ENCODE measurements around the gene PALLD.

PALLD gene

GRCh38 chr4:168560184-168561180, 63.6 kb downstream of the PALLD start:
- no peak for DNase-seq

- no peak for DNase-seq
These were observed 65.3 kb downstream of the PALLD start for GRCh38 chr4:168562041-168562571.

GRCh38 chr4:168564023-168564422, 67.2 kb downstream of the PALLD start:
- DNase-seq, result no peak

- DNase-seq, result no peak
These were observed 68.3 kb downstream of the PALLD start for GRCh38 chr4:168565130-168565529.

GRCh38 chr4:168566726-168567125, 69.9 kb downstream of the PALLD start:
- DNase-seq, result no peak

DNA sequence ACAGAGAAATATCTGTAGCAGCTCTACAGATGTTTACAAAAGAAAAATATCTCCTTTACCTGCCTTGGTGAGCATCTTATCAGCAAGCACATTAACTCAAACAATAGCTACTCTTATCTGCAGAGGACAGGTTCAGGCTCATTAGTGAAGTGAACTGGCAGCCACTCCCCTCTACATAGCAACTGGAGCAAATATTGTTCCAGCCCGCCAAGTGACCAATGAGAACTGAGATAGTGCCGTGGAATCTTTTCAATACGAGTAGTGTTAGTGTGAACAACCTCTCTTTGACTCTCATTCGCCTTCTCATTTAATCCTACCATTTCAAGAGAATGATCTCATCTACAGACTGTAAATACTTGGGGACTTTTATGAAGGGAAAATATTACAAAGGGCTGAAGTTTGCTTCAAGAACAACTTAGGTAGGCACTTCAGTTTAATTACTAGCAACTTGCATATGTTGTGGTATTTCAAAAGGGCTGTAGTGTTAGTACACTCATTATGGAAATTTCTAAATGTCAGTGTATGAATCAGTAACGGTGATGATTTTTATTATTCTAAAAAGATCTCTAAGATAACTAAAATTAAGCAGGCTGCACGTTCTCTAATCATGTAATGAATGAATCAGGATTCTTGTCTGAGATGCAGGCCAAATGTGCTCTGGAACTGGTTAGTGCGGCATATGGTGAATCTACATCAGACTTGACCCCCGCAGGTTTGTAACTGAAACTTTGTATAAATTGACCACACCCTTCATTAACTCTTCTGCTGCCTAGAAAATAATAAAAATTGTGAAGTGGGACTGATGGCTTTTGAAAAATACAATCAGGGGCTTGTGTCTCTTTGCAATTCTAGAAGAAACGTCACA, 72.4 kb downstream of the PALLD start:
- peak; percentile 86 for DNase-seq

- no peak for DNase-seq
These were observed 73.1 kb downstream of the PALLD start for GRCh38 chr4:168569931-168570276.

- no peak for DNase-seq
These were observed 73.6 kb downstream of the PALLD start for GRCh38 chr4:168570466-168570865.

GRCh38 chr4:168572002-168572401, 75.2 kb downstream of the PALLD start:
- no peak for DNase-seq

DNA sequence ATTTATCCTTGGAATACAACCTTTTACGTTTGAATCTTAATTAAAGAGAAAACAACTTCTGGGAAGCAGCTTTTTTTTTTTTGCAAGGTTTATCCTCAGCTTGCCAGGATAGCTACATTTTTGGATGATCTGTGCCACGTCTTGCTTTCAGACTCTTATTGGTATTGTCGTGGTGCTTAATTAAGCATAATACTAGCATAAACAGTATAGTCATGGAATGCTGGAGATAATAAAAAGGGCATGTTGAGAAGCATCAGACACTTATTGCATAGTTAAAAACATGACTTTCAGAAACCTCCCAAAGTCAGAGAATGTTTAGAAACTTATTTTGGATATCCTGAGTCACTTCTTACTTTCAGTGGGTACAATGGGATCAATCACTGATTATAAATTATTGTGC, 77.0 kb downstream of the PALLD start:
- DNase-seq, result no peak

- DNase-seq, result no peak
These were observed 77.9 kb downstream of the PALLD start for GRCh38 chr4:168574581-168575295.

DNA sequence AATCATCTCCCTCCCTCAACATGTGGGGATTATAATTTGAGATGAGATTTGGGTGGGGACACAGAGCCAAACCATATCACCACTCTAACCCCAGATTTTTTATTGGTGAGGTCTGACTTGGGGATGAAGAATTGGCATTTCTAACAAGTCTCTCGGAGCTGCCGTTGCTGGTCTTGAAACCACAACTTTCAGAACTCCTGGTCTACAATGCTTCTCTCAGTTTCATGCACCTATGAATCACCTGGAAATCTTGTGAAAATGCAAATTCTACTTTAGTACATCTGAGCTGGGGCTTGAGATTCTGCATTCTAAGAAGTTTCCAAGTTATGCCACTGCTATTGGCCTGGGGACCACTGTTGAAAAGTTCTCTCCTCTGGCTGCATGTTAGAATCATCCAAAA, 78.6 kb downstream of the PALLD start:
- no peak for DNase-seq

DNA sequence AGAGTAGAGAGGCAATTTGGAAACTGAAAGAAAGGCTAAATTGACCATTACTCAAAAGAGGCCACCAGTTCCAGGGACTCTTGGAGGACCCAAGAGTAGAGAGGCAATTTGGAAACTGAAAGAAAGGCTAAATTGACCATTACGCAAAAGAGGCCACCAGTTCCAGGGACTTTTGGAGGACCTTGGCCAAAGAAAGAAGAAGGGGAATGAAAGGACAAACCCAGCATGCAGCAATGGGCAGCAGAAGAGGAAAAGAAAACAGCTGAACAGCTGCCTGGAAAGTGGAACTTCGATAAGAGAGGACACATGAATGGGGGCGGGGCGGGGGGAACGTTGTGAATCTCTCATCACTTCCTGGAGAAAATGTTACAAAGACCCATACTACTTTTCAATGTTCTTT, 80.8 kb downstream of the PALLD start:
- DNase-seq, result no peak

DNA sequence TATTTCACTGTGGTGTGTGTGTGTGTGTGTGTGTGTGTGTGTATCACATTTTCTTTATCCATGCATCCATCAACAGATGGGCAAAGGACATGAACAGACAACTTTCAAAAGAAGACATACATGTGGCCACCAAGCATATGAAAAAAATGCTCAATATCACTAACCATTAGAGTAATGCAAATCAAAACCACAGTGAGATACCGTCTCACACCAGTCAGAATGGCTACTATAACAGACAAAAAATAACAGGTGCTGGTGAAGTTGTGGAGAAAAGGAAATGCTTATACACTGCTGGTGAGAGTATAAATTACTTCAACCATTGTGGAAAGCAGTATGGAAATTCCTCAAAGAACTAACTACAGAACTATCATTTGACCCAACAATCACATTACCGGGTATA, 83.4 kb downstream of the PALLD start:
- DNase-seq, result no peak

DNA sequence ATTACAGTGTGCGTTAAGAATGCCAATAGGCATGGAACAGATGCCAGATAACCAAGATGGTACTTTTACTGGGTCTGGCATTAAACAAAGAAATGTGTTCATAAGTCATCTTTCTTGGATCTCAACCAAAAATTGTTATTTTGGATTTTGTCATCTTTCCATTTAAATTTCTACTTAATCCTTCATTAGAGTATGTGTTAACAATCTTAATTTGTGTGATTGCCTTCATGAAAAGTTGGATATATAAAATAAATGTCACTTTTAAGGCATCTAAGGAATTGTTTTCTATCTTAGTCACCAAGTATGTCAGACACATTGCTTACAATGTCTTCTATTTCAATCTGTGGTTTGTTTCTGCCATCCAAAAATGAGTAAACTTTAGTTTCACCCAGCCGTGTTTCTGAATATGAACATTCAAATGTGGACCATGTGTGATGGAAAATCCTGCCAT, 87.5 kb downstream of the PALLD start:
- no peak for DNase-seq

GRCh38 chr4:168585168-168586091, 88.6 kb downstream of the PALLD start:
- DNase-seq, result no peak

- DNase-seq, result no peak
These were observed 90.1 kb downstream of the PALLD start for GRCh38 chr4:168586926-168587325.

GRCh38 chr4:168587411-168588125, 90.7 kb downstream of the PALLD start:
- DNase-seq, result no peak

DNA sequence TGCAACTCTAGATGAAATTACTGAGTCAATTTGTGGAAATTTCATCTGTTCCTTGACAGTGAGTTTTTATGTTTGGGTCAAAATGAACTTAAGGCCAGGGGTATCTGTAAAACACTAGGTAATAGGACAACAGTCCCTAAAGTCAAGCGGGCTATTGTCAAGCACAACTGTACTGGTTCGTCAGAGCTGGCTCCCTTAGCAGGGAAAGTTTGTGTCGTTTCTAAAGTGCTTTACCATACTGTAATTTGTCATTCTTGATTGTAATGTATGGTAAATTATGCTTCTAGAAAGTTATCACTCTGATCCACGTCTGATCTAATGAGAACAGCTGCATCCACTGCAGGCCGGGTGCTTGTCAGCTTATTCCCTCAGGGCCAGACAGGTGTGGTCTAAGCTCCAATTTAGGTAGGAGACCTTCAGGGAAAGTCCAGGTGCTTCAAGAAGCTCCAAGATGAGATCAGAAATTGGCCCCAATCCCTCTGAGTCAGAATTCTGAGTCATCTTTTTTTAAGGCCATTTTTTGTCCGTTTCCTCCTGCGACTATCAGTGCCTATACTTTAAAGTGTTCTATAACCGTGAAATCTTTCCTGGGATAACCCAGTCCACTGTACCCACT, 92.2 kb downstream of the PALLD start:
- DNase-seq, result no peak

DNA sequence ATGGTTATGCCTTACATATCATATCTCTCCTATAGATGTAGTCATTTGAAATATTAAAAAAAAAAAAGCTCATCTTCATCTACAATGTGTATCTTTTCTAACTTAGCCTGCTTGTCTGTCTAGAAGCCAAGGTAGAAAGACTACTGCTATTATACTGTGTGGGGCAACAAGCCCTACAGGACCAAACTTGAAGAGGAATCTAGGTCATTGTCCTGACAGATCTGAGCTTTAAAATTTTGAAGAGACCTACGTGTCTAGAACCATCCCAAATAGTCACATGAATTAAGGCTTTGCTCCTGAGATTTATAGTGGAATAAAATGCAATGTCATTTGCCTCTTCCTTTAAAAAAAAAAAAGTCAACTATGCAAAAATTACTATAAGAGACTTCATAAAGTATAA, 95.8 kb downstream of the PALLD start:
- DNase-seq, result no peak

- DNase-seq, result no peak
These were observed 96.5 kb downstream of the PALLD start for GRCh38 chr4:168593399-168593798.

Measured in DMS 273 treated with DMSO at 0.1 percent for 48 hours (cell line).